Effector CD8-positive, alpha-beta T cell (primary cell): ENCODE data around the gene CPNE5.

Experiments used
- DNase-seq: peaks from one replicate; lab custom pipeline; 2025; lab: John Stamatoyannopoulos, UW

CPNE5 gene

GRCh38 chr6:36857325-36857724 lies 18.1 kb upstream of the CPNE5 start:
- DNase-seq, result no peak

DNA sequence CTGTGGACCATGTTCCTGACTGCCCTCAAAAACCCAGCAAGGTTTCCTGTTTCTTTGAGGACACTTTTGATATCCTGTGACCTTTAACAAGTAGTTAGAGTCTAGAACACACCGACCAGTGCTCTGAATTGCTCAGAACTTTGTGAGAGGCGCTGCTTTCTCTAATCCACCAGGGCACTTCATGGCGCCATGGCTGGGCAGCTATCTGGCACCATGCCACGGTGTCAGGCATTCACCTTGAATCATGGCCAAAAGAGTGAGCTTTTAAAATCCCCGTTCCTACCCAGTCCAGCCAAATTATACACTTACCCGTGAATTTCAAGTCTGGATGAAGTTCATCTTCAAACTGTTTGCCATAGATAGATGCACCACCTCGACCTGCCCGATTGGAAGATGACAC lies 17.0 kb upstream of the CPNE5 start:
- DNase-seq, result no peak

- no peak for DNase-seq
Measured at GRCh38 chr6:36855750-36856149, 16.5 kb upstream of the CPNE5 start.

- no peak for DNase-seq
Measured at GRCh38 chr6:36853325-36853724, 14.1 kb upstream of the CPNE5 start.

GRCh38 chr6:36852481-36853147 lies 13.4 kb upstream of the CPNE5 start:
- DNase-seq, result no peak

DNA sequence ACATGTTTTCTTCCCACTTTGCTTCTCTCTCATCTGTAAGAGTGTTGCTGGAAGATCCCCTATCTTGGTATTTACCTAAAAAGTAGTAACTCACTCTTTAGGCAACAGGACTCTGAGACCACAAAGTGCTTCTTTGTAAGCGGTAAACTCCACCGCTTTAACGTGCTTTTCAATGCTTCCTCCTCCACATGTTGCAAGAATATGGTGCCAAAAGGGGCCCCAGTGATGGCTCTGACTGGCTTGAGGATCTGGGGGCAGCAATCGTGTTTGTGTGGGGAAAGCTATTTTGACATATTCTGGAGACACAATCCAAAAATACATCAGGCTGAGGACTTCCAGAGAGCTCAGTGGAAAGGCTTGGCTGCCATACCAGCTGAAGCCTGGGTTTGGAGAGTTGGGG lies 12.4 kb upstream of the CPNE5 start:
- DNase-seq, result no peak

DNA sequence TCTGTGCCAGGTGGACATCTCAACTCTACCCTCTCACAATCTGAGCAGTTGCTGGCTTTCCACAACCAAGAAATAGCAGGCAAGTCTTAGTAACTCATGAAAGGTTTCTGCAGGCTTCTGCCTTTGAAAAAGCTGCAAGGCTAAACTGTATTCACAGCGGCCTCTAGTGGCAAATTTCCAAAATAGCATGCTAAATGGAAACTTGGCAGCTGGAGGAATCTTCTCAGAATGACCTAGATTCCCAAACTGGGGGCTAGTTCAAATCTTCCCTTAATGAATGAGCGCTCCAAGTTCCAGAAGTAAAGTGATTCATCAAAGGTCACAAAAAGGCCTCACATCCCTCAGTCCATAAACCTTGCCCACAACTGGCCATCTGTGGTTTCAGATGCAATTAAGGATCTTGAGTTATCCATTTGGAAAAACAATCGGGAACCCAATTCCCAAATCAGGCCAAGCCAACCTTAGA lies 11.9 kb upstream of the CPNE5 start:
- DNase-seq, result no peak

- no peak for DNase-seq
Measured at GRCh38 chr6:36850021-36850420, 10.8 kb upstream of the CPNE5 start.

DNA sequence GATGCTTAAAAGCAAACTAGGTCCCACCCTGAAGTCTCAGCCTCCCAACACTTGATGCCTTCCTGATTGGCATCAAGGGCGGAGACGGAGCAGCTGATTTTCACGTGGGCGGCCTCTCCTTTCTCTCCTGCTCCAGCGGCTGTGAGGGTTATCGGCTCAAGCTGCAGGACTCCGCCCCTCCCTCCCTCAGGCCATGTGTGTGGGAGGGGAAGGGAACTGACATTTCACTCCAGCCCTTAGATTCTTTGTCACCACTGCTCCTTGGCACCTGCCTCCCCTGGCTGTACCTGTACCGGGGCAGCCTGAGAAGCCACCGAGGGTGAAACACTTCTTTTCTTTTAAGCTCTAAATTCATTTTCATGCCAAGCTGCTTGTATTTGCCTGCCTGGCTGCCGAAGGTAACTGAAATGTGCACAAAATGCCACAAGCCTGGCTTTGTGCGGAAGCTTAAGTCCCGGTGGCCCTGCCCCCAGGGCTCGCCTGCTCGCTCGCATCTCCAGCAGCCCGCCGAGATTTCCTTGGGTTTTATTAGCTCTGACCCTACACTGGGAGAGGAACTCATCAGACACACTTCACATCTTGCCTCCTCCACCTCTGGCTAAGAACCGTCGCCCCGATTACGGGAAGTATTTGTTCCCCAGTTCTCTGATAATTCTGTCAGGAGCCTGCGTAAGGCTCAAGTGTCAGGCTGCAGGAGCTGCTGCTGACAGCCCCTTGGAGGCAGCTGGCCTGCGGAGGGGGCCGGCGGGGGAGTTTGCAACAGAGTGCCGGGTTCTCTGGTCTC lies 9.6 kb upstream of the CPNE5 start:
- DNase-seq, result no peak

GRCh38 chr6:36847991-36848390 lies 8.7 kb upstream of the CPNE5 start:
- no peak for DNase-seq

DNA sequence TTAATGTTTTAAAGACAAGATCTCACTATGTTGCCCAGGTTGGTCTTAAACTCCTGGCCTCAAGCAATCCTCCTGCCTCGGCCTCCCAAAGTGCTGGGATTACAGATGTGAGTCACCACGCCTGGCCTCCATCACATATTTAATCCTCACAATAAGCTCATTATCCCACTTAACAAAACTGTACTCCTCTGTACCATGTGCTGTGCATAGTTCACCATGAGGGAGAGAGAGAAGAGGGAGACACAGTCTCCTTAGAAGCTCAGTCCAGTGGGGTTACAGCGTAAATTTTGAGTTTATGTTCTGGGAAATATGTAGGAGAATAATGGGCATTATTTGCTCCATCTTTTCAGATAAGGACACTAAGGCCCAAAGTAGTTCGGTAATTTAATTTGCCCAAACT lies 7.9 kb upstream of the CPNE5 start:
- DNase-seq, result no peak

DNA sequence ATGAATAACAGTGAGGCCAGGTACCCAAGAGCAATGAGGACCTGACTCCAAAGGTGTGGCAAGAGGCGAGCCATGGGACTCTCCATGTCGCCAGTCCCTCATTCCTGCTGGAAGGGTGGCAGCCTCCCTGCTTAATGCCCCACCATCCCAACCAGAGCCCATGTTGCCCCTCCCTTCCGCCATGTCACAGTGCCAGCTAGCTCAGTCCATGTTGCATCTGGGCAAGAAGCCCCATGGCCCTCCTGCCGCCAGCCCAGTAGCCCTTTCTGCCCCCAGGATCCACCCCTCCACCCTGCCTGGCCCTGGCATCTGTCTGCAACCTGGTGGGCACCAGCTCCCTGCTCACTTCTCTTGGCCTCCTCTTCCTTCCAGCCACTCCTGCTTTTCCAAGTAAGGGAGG lies 6.0 kb upstream of the CPNE5 start:
- DNase-seq, result no peak

- no peak for DNase-seq
Measured at GRCh38 chr6:36844232-36845170, 5.3 kb upstream of the CPNE5 start.

DNA sequence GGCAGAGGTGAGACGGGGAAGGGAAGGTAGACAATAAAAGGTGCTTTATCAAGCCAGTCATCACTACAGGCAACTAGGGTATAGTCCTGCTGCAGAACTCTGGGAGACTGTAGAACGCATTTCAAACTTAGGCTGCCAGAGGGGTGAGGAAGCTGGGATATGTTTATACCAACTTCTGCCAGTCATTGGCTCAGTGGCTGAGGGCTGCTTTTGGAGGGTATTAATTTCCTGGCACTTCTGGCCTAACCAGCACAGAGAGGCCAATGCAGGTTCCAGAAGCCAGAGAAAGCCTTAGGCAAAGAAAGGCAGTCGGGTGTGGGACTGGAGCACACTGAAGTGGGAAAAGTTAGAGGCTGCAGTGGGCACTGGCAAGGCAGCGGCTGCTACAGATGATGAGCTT lies 3.9 kb upstream of the CPNE5 start:
- no peak for DNase-seq

- no peak for DNase-seq
Measured at GRCh38 chr6:36841756-36842155, 2.5 kb upstream of the CPNE5 start.

- no peak for DNase-seq
Measured at GRCh38 chr6:36840432-36841403, 1.5 kb upstream of the CPNE5 start.

GRCh38 chr6:36839749-36840431 lies 646 bp upstream of the CPNE5 start:
- DNase-seq, result no peak

DNA sequence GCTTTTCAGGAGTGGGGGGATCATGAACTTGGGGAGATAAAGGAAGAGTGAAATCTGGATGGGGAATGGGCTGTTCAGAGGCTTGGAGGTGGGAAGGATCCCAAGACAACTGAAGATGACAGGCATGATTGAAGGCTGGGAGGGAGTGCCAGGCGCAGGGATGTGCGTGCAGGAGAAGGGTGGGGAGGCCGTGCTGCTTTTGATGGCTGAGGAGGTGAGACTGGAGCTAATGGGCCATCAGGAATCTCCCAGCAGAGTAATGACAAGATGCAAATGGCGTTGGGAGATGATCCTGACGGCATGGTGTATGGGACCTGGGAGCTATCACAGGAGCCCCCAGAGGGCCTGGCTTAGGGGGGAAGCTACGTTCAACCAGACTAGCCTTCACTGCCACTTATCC lies 1.6 kb downstream of the CPNE5 start:
- DNase-seq, result no peak

DNA sequence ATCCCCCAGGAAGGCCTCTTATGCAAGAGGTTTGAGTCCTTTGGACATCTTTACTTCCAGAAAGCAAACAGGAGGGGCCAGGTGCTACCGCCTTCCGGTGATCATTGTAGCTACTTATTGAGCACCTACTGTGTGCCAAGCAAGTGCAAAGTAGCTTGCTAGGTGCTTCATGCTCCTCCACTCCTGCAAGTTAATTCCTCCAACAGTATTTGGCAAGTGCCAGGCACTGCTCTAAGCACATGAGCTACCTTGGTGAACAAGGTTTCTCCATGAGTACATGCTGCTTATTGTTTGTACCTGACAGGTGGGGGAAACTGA lies 2.3 kb downstream of the CPNE5 start:
- DNase-seq, result no peak

- no peak for DNase-seq
Measured at GRCh38 chr6:36836111-36837021, 2.9 kb downstream of the CPNE5 start.
